Cardiac ventricle fibroblast (primary cell): Measurements from ENCODE around the gene TMEM150B. TPM values are rescaled to one million over a fixed set of nuclear protein-coding genes. Genes with fewer than 3 reads are reported as not detected.

Experiments used
- total RNA-seq: library from RNA; depleted of rRNA; stranded (reverse); fragments of >200 nt; gene quantifications from 2 replicates; pipeline ENCODE4 v1.2.3, GENCODE V29; 2015

The TMEM150B gene
- total RNA-seq: not detected in 2 replicates

DNA sequence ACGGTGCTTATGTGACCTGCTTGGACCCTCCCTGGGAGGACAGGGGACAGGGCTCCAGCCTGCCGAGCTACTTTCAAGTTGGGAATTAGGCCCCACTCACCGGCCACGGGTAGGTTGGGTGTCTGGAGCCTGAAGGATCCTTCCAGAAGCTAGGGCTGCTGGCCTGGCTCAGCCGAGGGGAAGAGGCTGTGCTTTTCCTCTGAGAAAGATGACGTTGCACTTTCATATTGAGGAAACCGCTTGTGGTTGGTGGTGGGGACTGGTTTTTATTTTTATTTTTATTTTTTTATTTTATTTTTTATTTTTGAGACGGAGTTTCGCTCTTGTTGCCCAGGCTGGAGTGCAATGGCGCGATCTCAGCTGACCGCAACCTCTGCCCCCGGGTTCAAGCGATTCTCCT is at the start of gene TMEM150B:
TMEM150B (minus strand) TSS at position 170 of the 400 bp plus-strand sequence. CDS start 4,305 bp downstream, outside the sequence.

DNA sequence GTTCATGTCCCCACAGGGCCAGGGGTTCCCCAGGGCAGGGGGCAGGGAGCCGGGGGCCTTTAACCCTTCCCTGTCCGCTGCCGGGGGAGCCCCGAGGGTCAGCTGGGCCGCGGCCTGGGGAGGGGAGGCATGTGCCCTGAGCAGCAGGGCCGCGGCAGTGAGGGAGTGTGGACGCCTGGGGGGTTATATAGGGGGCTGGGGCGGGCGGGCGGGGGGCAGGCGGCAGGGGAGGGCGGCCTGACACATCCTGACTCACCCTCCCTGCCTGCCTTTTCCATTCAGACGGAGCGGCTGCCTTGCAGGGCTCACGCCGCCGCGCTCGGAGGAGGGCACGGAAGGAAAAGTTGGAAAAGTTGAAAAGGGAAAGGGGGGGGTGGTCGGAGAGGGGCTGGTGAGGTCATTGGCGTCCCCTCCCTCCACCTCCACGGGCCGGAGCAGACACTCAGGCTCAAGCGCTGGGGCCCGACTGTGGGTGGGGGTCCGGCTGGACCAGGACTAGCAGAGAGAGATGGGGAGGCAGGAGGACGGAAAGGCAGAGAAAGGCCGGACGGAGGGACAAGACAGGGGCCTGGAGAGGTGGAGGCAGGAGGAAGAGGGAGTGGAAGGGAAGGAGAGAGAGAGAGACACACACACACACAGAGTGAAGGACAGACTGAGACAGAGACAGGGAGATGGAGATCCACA is 45.3 kb upstream of the TMEM150B start, which contains the start of gene IL11:
IL11 (minus strand) TSS at position 159 of the 684 bp plus-strand sequence; CDS start at position 6, 153 bp downstream.

GRCh38 chr19:55362990-55363716 is 38.0 kb upstream of the TMEM150B start, which contains the start of gene GARIN5B:
GARIN5B (minus strand) TSS chr19:55363260; CDS start chr19:55363066, 194 bp downstream.

GRCh38 chr19:55354698-55355212 is 29.6 kb upstream of the TMEM150B start, which contains the start of gene COX6B2:
COX6B2 (minus strand) TSS chr19:55354719; CDS start chr19:55354521, 198 bp downstream.

DNA sequence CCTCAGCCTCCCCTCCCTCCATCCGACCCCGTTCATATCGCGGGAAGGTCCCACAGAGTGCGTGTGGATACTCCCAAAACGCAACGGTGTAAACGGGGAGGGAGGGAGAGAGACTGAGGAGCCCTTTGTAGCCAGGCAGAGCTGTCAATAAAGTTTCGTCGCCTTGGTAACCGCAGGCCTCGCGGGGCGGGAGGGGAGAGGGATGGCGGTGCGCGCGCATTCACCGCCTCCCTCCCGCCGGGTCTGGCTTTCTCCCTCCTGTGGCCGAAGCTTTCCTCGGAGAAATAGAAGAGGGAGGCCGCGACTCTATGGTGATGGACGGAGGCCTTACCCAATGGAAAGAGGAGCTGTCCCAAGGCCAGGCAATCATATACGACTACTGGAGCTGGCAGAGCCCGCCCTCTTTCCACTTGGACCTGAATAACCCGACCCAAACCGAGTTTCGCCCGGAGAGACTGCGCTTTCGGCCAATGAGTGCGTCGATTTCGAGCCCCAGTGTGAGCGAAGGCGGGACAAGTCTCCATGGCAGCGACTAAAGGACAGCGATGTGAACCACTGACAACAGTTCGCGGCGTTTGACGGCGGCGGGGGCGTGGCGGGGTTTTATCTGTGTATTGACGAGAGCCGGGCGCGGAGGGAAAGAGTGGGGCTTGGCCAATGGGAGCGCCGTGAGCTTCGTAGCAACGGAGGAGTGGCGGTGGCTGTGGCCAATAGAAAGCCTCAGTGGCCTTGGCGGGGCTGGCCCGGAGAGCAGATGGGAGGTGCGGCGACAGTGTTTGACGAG is 14.2 kb upstream of the TMEM150B start, which contains the start of gene KMT5C:
KMT5C (plus strand) TSS at position 772 of the 784 bp plus-strand sequence. CDS start 2,061 bp downstream, outside the sequence.

DNA sequence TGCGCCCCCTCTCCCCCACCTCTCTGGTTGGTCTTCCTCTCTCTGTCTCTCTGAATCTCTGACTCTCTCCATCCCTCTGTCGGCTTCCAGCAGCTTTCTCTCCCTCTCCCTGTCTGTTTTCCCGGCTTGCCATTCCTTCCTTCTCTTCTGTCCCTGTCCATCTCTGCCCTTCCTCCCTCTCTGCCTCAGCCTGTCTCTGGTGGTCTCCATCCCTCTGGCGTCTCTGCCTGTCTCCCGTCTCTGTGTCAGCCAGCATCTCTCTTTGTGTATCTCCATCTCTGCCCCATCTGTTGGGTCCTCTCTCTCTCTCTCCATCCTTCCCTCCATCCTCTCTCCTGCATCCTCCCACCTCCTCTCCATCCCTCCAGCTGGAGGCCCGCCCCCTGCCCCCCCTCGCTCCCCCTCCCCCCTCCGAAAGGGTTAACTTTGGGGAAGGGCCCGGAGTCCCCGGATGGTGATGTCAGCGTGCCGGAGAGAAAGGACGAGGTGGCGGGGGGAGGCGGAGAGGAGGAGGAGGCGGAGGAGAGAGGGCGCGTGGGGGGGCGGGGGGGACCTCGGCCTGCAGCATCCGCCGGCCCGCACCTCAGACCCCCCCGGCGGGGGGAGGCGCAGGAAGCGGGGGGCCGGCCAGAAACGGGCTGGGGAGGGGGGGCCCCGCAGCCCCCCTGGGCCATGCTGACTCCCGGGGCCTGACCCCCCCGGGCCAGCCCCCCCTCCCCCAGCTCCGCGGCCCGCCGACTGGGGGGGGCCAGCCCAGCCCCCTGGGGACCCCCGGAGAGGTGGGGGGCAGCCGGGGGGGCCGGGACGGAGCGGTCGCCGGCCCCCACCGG is 41.4 kb downstream of the TMEM150B start, which contains the start of gene BRSK1:
BRSK1 (plus strand) TSS at position 450 of the 830 bp plus-strand sequence. CDS start 446 bp downstream, outside the sequence.

DNA sequence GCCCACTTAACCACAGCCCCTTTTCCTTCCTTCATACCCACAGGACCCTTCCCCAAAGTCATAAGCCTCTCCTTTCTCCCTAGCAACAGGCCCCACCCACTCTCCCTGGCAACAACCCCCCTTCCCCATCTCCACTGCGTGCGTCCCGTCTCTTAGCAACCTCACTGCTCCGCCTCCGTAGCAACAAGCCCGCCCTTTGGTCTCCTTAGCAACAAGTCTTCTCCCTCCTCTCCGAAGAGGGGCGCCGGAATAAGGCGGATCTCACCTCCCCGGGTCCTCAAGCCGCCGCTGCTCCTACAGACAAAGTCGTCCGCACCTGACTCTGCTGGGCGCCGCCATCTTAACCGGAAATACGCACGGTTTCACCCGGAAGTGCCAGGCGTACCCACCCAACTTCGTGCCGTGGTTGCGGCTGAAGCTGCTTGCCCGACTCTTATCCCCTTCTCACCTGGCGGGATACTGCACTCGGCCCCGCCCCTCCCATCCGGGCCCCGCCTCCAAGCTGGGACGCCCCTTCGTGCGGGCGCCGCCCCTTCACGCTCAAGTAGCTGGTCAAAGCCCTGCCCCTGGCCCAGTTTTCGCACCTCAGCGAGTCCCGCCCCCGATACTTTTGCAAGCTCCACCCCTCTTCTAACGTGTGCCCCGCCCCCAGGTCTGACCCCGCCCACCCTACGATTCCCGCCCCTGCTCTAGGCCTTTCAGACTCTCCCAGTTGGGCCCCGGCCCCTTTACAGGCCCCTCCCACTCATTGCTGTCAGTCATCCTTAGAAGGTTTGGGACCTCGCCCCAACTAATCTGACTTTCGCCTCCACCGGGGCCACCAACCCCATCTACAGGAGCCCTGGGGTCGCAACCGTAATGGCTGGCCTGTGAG is 45.1 kb downstream of the TMEM150B start, which contains the start of gene HSPBP1:
HSPBP1 (minus strand) TSS at position 341 of the 874 bp plus-strand sequence. CDS start 502 bp downstream, outside the sequence.

Other genes starting within 250 kb of the TMEM150B start
- gene EPS8L1, start 249.5 kb downstream of the TMEM150B start, total RNA-seq: 0.34 and 1.2 TPM in 2 replicates
- 52.8 and 53.7 TPM in 2 replicates for gene PPP1R12C, start 207.7 kb downstream of the TMEM150B start, total RNA-seq
- not detected in 2 replicates for gene TNNT1, start 176.1 kb downstream of the TMEM150B start, total RNA-seq
- not detected in 2 replicates for gene TNNI3, start 167.6 kb downstream of the TMEM150B start, total RNA-seq
- gene DNAAF3, start 158.7 kb downstream of the TMEM150B start, total RNA-seq: 0.34 TPM in 1 of 2 replicates, not detected in the other
- 0.25 TPM in 1 of 2 replicates, not detected in the other for gene SYT5, start 145.1 kb downstream of the TMEM150B start, total RNA-seq
- 1.8 and 5.5 TPM in 2 replicates for gene PTPRH, start 115.8 kb downstream of the TMEM150B start, total RNA-seq
- gene TMEM86B, start 96.6 kb downstream of the TMEM150B start, total RNA-seq: 0.44 and 0.73 TPM in 2 replicates
- gene PPP6R1, start 66.3 kb downstream of the TMEM150B start, total RNA-seq: 36.8 and 38.3 TPM in 2 replicates
- gene HSPBP1, start 45.2 kb downstream of the TMEM150B start, total RNA-seq: 23.6 and 31.0 TPM in 2 replicates
- gene BRSK1, start 41.3 kb downstream of the TMEM150B start, total RNA-seq: 0.94 and 4.6 TPM in 2 replicates
- gene KMT5C, start 14.5 kb upstream of the TMEM150B start, total RNA-seq: 4.2 and 8.7 TPM in 2 replicates
- gene COX6B2, start 29.4 kb upstream of the TMEM150B start, total RNA-seq: not detected in 2 replicates
- not detected in 2 replicates for gene GARIN5B, start 37.9 kb upstream of the TMEM150B start, total RNA-seq
- gene IL11, start 45.1 kb upstream of the TMEM150B start, total RNA-seq: 0.15 and 0.31 TPM in 2 replicates
- not detected in 2 replicates for gene TMEM190, start 51.5 kb upstream of the TMEM150B start, total RNA-seq
- gene TMEM238, start 59.0 kb upstream of the TMEM150B start, total RNA-seq: 0.19 and 0.83 TPM in 2 replicates
- gene RPL28, start 60.6 kb upstream of the TMEM150B start, total RNA-seq: 656 and 731 TPM in 2 replicates
- 22.0 and 33.7 TPM in 2 replicates for gene UBE2S, start 82.4 kb upstream of the TMEM150B start, total RNA-seq
- gene SHISA7, start 118.0 kb upstream of the TMEM150B start, total RNA-seq: not detected in 2 replicates
- gene ISOC2, start 136.3 kb upstream of the TMEM150B start, total RNA-seq: 84.9 and 94.9 TPM in 2 replicates
- not detected in 2 replicates for gene C19orf85, start 139.4 kb upstream of the TMEM150B start, total RNA-seq
- 5.8 and 8.5 TPM in 2 replicates for gene ZNF628, start 151.3 kb upstream of the TMEM150B start, total RNA-seq
- gene NAT14, start 159.8 kb upstream of the TMEM150B start, total RNA-seq: 4.2 and 11.4 TPM in 2 replicates
- gene SSC5D, start 163.1 kb upstream of the TMEM150B start, total RNA-seq: 70.0 and 81.2 TPM in 2 replicates
- not detected in 2 replicates for gene SBK2, start 211.8 kb upstream of the TMEM150B start, total RNA-seq
- gene SBK3, start 220.2 kb upstream of the TMEM150B start, total RNA-seq: not detected in 2 replicates